OCI-LY3 (cell line): ENCODE measurements around the gene TXNDC11.

Experiments used
- H2AFZ ChIP-seq: fragments of 200-600, 300-600 bp; shearing (Covaris generic); 2 replicates; pipeline ENCODE4 v1.6.0; 2014; ENCODE audit warnings: antibody characterized with exemption, low read depth, low read length
- H3K27ac ChIP-seq: fragments of 200-600, 300-600 bp; sonication (generic); 2 replicates; pipeline ENCODE4 v1.5.1; 2014; ENCODE audit warnings: mild to moderate bottlenecking, low read length, moderate library complexity, mixed read lengths
- H3K27me3 ChIP-seq: fragments of 200-600, 300-600 bp; sonication (generic); 2 replicates; pipeline ENCODE4 v1.6.1; 2014; ENCODE audit warnings: low read depth, low read length, mixed read lengths
- H3K36me3 ChIP-seq: fragments of 200-600, 300-600 bp; sonication (generic); replicated peaks from 2 replicates; pipeline ENCODE3; 2014; ENCODE audit warnings: low read depth, low read length, mixed read lengths
- H3K4me1 ChIP-seq: fragments of 300-600, 200-600 bp; sonication (generic); 2 replicates; pipeline ENCODE4 v1.6.1; 2014; ENCODE audit warnings: low read length, mixed read lengths
- H3K4me2 ChIP-seq: fragments of 200-600, 300-600 bp; sonication (generic); 2 replicates; pipeline ENCODE4 v1.6.1; 2014; ENCODE audit warnings: low read length, mixed read lengths
- H3K4me3 ChIP-seq: fragments of 300-600, 200-600 bp; sonication (generic); 2 replicates; pipeline ENCODE4 v1.5.1; 2014; ENCODE audit warnings: antibody characterized with exemption, mild to moderate bottlenecking, low read length, moderate library complexity
- H3K79me2 ChIP-seq: fragments of 300-600, 200-600 bp; shearing (Covaris generic); 2 replicates; pipeline ENCODE4 v1.6.1; 2014; ENCODE audit warnings: mild to moderate bottlenecking, low read length, mixed read lengths
- H3K9ac ChIP-seq: fragments of 300-600, 200-600 bp; shearing (Covaris generic); 2 replicates; pipeline ENCODE4 v1.6.0; 2014; ENCODE audit warnings: mild to moderate bottlenecking, low read length, moderate library complexity
- H3K9me3 ChIP-seq: fragments of 200-600, 300-600 bp; shearing (Covaris generic); 2 replicates; pipeline ENCODE4 v1.6.1; 2014; ENCODE audit warnings: low read length, mixed read lengths; ENCODE audit not compliant: insufficient read depth
- H4K20me1 ChIP-seq: fragments of 200-600, 300-600 bp; sonication (generic); 2 replicates; pipeline ENCODE4 v1.6.1; 2016; ENCODE audit warnings: low read length, mixed read lengths; ENCODE audit not compliant: insufficient read depth
- EZH2phosphoT487 ChIP-seq: fragments of 200-600 bp; shearing (Covaris generic); IDR thresholded peaks from 2 replicates; pipeline ENCODE4 v1.6.1; 2018; ENCODE audit warnings: antibody characterized with exemption, mixed run types, low read depth
- TF ChIP-seq, protein P1 (sequence below): fragments of 200-600, 300-600 bp; sonication (generic); IDR thresholded peaks from 2 replicates; pipeline ENCODE4 v1.5.1; 2014; ENCODE audit warnings: antibody characterized with exemption, low read length, low read depth

Gene TXNDC11

DNA sequence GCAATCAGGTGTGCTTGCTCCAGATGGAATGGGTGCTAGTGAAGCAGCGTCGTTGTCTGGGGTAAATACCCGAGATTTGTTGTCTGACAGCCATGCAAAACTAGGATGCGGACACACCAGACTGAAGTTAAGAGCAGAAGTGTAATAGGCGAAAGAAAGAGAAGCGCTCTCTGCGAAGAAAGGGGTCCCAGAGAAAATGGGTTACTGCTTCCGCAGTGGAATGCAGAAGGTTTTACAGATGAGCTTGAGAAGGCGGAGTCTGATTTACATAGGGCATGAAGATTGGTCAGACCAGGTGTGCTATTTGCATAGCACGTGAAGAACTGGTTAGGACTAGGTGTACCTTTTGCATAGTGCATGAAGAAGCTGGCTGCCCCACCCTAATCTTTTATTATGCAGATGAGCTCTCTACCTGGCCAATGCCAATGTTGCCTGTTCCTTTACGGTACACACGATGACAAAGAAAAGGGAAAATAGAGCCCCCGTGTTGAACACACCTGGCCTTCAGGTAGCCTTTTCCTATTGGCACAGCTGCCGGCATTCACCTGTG, 106.4 kb downstream of the TXNDC11 start:
- Histone ChIP-seq H3K4me1 (peaks cover 5% of the 10 kb centered on the region; the same call in 1 of the 2 replicates), H3K27ac (no peak overlapping the region), H3K79me2 (no peaks in the 10 kb centered on the region), H2AFZ (no peak overlapping the region), H3K36me3 (no peaks in the 10 kb centered on the region), H3K4me2 (no peak overlapping the region), H3K4me3 (no peak overlapping the region), H4K20me1 (no peaks in the 10 kb centered on the region), H3K9me3 (no peaks in the 10 kb centered on the region), H3K9ac (no peak overlapping the region), H3K27me3 (peaks cover 13% of the 10 kb centered on the region)
- TF ChIP-seq, protein P1, sequence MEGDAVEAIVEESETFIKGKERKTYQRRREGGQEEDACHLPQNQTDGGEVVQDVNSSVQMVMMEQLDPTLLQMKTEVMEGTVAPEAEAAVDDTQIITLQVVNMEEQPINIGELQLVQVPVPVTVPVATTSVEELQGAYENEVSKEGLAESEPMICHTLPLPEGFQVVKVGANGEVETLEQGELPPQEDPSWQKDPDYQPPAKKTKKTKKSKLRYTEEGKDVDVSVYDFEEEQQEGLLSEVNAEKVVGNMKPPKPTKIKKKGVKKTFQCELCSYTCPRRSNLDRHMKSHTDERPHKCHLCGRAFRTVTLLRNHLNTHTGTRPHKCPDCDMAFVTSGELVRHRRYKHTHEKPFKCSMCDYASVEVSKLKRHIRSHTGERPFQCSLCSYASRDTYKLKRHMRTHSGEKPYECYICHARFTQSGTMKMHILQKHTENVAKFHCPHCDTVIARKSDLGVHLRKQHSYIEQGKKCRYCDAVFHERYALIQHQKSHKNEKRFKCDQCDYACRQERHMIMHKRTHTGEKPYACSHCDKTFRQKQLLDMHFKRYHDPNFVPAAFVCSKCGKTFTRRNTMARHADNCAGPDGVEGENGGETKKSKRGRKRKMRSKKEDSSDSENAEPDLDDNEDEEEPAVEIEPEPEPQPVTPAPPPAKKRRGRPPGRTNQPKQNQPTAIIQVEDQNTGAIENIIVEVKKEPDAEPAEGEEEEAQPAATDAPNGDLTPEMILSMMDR: no peak
- no peak for TF ChIP-seq EZH2phosphoT487

DNA sequence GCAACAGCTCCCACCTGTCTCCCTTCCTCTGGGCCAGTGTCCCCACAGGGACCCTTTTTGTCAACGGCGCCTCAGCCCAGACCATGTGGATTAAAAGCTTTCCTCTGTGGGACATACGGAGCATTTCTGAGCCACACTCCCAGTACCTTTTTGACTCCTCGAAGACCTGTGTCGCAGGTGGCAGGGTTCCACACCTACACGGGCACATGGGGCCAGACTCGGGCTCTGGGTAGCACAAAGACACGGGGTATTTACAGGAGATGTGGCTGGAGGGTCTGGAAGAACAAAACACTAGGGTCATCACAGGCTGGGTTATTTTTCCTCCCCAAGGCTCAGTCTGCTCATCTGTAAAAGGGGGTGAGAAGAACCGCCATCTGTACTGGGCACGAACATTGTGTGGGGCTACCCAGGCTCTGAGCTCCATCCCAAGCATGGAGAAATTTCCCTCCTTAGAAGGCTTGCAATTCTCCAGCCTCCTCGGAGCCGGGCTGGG, 106.9 kb downstream of the TXNDC11 start:
- no peak overlapping the region for H3K4me3 ChIP-seq
- H3K27ac ChIP-seq: no peak overlapping the region
- no peak overlapping the region for H3K9ac ChIP-seq
- H4K20me1 ChIP-seq: no peaks in the 10 kb centered on the region
- no peaks in the 10 kb centered on the region for H3K79me2 ChIP-seq
- H3K4me2 ChIP-seq: no peak overlapping the region
- no peaks in the 10 kb centered on the region for H3K9me3 ChIP-seq
- TF ChIP-seq EZH2phosphoT487: no peak
- TF ChIP-seq, protein P1: no peak
- peaks cover 12% of the 10 kb centered on the region; the same call in 1 of the 2 replicates for H3K27me3 ChIP-seq
- no peaks in the 10 kb centered on the region for H3K36me3 ChIP-seq
- 0 out of 2 replicates have a peak, but pooled peaks cover 3% of the 10 kb centered on the region for H3K4me1 ChIP-seq
- H2AFZ ChIP-seq: no peak overlapping the region

DNA sequence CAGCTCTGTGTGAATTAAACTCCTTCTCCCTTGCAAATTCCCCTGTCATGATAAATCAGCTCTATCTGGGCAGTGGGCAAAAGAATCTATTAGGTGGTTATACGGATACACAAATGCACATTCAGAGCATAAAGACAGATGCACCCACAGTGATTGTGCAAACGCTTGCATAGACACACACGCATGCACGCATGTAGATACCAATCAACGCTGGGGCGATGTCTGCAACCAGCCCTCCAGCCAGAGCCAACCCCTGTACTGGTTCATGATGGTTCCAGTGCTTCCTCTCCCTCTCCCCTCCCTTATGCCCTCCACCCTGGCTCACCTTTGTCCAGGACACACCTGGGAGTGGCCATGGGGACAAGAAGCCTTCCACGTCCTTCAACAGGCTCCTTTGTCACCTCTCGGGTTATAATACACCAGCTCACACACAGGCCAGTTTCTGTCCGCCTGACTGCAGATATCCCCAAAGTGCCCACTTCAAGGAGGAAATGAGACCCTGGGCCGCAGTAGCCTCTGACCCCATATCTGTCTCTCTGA, 107.5 kb downstream of the TXNDC11 start:
- Histone ChIP-seq H4K20me1 (no peaks in the 10 kb centered on the region), H3K4me2 (no peak overlapping the region), H3K36me3 (no peaks in the 10 kb centered on the region), H3K27me3 (peaks cover 7% of the 10 kb centered on the region; the same call in 1 of the 2 replicates), H3K79me2 (no peaks in the 10 kb centered on the region), H2AFZ (no peak overlapping the region), H3K27ac (no peak overlapping the region), H3K9me3 (no peaks in the 10 kb centered on the region), H3K4me3 (no peak overlapping the region), H3K9ac (no peak overlapping the region), H3K4me1 (0 out of 2 replicates have a peak, but pooled peaks cover 3% of the 10 kb centered on the region)
- TF ChIP-seq EZH2phosphoT487: no peak
- TF ChIP-seq, protein P1: no peak

DNA sequence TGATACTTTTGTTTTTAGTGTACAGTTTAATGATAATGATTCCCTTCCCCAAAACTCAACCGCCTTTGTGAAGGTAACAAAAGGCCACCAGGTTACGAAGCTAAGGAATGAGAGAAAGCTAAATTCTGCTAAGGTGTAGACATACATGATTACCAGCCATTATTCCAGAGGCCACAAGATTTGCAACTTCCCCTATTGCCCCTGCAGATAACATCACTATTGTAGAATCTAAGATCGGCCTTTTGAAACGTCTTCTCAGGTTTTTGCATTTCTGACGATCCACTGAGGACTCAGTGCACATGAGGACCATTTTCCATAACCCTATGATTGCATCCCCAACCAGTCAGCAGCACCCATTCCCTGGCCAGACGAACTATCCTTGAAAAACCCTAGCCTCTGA, 108.3 kb downstream of the TXNDC11 start:
- H3K4me2 ChIP-seq: no peak overlapping the region
- TF ChIP-seq, protein P1: no peak
- no peak for TF ChIP-seq EZH2phosphoT487
- peaks cover 4% of the 10 kb centered on the region; the same call in 1 of the 2 replicates for H3K27me3 ChIP-seq
- peaks cover 3% of the 10 kb centered on the region; the same call in 1 of the 2 replicates for H3K4me1 ChIP-seq
- no peak overlapping the region for H2AFZ ChIP-seq
- no peak overlapping the region for H3K4me3 ChIP-seq
- H3K27ac ChIP-seq: no peak overlapping the region
- no peaks in the 10 kb centered on the region for H3K9me3 ChIP-seq
- no peaks in the 10 kb centered on the region for H3K79me2 ChIP-seq
- H4K20me1 ChIP-seq: no peaks in the 10 kb centered on the region
- no peaks in the 10 kb centered on the region for H3K36me3 ChIP-seq
- no peak overlapping the region for H3K9ac ChIP-seq
